Hippocampal formation (tissue), 2 donors: ENCODE measurements around the gene PLXNA4.

Experiments used
- DNase-seq, 2 donors: peaks; one replicate each; lab custom pipeline; 2025; lab: John Stamatoyannopoulos, UW

PLXNA4 gene

DNA sequence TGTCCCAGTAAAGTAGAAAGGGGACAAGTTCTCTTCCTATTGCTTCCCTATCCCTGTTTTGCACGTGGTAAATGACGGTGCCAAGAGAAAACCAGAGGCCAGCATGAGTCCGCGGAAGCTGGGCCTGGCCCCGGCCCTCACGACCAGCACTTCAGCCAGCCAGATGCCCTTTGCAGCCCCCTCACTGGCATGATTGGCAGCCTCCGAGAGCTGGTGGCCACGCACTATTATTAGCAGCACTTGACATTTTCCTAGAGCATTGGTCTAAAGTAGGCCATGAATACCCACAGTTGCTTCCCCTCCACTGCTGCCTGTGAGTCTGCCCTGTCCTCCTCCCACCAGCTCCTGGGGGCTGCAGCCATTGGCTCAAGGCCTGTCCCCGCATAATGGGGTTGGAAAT lies 369.1 kb downstream of the PLXNA4 start:
- no peak for DNase-seq

DNA sequence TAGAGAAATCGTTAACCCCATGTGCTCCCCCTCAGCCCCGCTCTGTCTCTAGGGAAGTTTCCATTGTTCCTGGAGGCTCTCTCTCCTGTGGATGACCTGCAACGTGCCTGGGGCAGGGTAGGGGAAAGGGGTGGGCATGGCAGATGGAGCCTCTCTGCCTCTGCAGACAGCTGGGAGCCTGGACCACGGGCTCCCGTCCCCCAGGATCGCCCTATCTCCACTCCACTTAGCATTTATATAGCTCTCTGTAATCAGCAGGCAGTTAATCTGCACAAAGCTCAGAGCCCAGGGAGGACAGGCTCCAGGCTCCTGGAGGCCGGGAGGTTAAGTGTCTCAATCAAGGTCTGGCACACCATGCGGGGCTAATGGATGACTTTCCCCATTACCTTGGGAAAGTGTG lies 369.7 kb downstream of the PLXNA4 start:
- no peak for DNase-seq

DNA sequence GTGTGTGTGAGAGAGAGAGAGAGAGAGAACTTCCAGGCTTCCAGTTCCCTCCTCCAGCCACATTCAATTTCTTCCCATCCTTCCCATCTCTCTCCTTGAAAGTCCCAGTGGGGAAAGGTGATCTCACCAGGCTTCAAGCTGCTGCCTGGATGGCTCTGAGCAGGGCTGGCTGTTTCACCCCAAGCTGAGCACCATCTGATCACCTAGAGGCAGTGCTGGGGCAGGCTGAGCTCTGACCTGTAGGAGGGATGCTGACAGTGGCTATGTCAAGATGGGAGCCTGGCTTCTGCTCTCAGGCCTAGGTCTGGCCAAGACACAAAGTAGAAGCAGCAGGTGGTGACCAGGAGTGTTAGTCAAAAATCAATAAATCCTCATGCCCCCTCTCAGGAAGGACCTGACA lies 370.8 kb downstream of the PLXNA4 start:
- no peak for DNase-seq

DNA sequence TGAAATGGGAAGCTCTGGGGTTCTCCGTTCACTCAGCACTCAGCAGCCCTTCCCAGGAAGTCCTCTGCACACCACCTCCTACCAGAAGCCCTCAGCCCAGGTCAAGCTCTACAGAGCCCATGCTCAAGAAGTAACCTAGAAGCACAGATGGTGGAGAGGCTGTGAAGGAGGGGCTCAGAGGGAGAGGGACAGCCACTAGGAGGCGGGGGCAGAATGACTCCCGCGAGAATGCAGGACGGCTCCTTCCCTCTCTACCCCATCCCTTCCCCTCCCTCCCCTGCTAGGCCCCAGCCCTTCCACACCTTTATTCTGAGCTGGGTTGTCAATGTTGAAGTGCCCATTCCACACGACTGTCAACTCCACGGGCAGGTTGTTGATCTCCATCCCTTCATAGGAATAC lies 373.2 kb downstream of the PLXNA4 start:
- DNase-seq, result no peak

DNA sequence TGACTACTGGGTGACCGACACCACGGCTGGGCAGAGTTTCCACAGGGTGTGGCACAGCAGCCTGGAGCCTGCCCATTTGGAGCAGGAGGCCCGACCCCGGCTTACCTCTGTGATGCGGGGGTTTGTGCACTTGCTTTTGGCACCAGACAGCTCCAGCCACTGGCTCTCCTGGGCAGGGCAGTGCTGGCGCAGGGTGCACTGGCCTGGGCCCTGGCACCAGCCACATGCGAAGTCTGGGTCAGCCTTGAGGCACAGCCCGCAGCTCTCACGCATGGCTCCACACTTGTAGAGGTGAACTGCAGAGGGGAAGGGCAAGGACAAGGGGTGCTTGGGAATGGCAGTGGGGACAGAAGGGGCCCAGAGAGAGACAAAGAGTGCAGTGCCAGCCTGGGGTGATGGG lies 373.7 kb downstream of the PLXNA4 start:
- no peak for DNase-seq

DNA sequence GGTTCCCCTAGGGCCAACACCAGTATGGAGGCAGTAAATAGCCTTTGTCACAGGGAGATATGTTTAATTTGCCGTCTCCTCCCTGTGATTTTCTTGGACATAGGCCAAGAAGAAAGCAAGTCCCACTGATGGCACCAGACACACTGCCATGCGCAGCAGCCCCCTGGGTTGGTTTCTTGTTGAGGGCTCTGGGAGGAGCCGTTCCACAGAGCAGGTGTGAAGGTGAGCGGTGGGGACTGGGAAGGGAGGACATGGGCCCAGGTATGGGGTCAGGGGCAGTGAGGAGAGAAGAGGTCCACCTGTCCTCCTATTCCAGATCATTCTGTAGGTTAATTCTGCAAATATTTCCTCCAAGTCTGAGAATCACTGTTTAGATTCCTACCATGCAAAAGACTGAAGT lies 376.1 kb downstream of the PLXNA4 start:
- no peak for DNase-seq

DNA sequence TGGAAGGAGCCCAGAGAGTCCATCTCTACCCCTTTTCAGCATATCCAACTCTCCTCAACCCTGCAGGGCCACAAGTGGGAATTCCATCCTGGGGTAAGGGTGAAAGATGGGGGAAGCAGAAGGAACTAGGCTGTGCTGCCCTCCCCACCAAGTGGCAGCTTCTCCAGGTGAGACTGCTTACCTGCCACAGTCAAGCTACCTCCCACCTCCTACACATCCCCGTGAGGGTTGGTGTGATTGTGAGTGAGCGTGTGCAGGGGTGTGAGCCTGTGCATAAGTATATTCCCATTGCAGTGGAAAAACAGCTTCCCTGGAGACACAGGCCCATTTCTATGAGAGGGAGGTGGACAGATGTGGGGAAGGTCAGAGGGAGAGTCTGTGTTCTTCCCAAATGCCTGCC lies 376.6 kb downstream of the PLXNA4 start:
- DNase-seq, result no peak

DNA sequence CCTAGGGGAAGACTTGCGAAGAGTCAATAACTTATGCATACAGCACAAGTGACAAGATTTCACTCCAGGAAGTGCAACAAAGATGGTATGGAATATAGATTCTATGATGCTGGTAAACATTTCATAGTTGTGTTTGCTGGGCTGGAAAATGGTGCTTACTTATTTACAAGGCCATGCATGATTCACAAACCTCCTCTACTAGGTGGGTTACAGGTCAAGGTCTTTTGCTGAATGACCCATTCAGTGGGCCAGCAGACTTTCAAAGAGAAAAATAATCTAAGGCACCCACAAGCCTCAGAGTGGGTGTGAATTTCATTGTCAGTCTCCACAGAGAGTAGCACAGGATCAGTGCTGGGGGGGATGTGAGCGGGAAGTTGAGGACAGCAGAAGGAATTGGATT lies 378.5 kb downstream of the PLXNA4 start:
- no peak for DNase-seq

DNA sequence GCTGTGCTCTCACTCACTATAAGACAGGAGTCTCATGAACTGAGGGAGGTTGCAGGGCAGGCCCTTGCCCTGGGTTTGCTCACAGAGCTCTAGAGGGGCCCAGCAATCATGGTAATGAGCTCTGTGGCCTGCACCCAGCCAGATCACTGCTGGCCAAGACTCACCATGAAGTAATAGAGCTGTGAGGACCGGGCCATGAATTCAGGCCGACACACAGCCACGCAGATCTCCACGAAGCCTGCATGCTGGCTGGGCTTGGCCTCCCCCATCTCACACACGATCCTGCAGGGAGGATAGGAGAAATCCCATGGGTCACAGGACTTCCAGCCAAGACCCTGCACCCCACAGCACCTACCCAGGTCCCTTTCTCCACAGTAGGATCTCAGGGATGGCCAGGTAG lies 382.4 kb downstream of the PLXNA4 start:
- DNase-seq, result no peak

DNA sequence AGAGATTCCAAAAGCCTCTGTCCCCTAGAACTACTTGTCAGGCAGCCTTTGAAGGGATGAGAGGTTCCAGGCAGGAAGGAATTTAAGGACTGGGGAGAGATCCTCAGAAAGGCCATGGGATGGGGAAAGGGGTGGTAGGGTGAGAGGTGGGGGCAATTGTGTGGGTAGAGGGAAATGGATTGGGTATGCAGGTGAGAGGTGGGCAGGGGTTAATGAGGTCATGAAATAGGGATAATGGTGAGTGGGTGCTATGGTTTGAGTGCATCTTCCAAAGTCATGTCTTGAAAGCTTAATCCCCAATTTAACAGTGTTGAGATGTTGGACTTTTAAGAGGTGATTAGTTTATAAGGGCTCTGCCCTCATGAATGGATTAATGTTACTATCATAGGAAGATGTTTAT lies 383.5 kb downstream of the PLXNA4 start:
- no peak for DNase-seq

DNA sequence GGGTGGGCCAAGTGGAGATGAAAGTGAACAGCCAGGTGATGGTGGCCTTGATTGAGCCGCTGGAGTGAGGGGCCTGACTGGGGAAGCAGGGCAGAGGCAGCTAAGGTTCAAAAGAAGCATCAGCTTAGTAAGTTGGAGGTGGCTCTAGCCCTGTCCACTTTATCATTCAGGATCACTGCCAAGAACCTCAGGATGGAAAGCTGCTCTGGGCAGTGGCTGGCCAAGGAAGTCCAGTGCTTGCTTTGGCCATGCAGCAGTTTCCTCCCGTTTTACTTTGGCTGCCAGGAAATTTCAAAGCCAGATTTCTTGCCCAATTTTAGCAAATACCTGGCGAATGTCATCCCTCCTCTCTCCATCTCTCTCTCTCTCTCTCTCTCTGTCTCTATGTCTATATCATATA lies 384.9 kb downstream of the PLXNA4 start:
- no peak for DNase-seq

DNA sequence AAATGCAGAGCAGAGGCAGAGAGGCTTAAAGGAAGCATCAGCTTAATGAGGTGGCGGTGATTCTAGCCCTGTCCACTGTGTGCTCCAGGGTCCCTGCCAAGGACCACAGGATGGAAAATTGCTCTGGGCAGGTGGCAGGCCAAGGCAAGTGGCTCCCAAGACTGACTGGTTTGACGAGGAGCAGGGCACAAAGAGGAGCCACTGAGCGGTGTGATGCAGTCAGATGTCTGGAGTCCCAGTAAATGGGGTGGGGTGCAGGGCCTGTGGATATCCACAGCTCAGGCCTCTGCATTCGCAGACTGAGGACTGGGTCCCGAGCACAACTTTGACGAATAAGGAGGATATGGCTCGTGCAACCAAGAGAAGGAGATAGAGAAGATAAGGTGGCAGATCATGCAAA lies 385.6 kb downstream of the PLXNA4 start:
- no peak for DNase-seq

DNA sequence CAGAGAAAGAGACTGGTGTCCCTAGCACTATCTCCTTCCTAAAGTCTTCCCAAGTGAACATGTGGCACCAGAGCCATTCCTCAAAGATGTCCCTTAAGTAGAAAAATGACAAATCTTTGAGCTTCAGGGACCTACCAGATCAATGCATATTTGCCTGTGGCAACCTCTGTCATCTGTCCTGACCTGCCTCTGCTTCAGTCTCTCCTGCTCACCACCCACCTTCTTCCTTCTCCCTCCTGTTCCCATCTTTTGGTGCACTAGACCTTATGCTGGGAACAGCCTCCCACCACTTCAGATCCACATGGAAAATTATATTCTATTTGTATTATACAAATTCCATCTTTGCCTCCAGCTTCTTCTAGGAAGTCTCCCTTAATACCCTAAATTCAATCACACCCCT lies 386.4 kb downstream of the PLXNA4 start:
- no peak for DNase-seq

DNA sequence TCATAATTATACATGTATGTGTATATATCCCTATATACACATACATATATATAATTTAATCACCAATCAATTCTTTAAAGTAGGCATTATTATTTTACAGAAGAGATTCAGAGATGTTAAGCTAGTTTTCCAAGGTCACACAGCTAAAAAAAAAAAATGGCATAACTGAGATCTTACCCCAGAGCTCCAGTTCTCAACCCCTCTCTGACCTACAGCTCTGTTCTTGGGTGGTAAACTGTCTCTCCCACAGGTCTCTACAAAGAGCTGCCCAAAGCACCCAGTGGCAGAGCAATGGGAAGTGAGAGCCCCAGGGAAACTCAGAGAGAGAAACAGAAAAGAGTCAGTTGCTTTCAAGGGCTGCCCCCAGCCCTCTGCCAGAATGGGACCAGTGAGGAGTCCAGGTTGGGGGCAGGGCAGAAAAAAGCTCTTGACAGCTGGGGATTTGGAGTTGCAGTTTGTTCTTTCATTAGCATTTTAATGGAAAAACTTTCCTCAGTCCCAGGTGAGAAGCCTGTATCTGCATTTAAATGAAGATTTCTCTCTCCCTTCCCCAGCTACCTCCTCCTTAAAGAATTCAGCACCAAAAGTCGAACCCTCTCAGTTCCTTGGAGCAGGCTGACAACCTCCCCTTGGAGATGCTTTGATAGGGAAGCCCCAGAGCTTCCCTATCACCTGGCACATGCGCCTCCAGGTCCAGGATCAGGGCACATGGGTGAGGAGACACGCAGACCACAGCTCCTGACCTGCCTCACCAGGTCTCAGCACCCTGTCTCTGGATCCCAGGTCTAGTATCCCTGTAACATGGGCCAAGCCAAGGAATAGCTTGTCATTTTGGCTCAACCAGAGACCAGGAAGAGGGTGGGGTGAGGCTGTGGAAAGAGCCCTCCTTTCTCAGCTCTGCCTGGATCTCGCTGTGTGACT lies 388.1 kb downstream of the PLXNA4 start:
- no peak for DNase-seq

DNA sequence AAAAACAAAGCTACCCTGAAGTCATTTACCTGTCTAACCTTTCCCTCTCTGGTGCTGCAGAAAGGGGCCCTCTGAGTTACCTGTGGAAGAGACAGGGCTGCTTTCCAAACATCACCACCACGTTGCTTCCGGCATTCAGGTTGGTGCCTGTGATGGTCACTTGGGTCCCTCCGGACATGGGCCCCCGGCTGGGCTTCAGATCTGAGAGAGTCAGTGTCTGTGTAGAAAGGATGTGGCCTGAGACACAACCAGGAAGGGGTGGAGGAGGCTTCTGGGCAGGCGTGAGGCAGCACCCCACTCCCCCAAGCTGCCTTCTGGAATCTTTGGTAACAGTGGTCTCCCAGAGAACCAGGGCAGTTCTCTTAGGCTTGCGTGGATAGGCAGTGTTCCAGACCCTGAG lies 388.9 kb downstream of the PLXNA4 start:
- DNase-seq, result no peak

DNA sequence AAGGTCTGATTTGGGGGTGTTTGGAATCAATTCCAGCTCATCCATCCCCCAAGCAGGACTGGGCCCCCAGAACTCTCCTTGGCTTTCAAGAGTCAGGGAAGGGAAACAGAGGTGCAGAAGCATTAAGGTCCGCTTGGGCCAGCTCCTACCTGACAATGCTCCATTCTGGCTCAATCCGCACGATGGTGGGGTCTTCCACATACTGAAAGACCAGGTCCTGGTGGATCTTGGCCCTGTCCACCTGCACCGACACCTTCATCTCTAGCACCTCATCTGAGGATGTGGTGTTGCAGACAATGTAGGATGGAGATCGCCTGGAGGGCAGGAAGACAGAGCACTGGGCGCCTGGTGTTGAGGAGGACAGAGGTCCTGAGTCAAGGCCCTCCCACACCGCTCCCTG lies 391.1 kb downstream of the PLXNA4 start:
- no peak for DNase-seq

DNA sequence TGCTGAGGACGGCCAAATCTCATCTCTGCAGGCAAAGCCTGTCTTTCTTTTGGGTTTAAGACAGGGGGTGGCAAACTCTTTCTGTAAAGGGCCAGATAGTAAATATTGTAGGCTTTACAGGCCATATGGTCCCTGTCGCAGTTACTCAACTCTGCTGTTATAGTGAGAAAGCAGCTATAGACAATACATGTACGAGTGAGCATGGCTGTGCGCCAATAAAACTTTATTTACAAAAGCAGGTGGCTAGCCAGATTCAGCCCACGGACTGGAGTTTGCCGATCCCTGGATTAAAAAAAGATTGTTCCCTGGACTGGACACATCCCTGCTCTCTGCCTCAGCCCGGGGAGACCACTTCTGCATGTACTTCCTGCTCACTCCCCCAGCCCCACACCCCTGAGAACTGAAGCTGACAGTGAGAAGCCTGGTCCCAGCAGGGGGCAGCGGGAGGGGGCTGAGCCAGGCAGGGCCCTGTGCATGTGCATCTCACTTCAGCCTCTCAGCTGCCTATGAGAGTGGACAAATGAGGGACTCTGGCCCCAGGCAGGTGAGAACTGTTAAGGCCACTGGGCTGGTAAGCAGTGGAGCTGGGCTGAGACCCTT lies 392.4 kb downstream of the PLXNA4 start:
- no peak for DNase-seq

DNA sequence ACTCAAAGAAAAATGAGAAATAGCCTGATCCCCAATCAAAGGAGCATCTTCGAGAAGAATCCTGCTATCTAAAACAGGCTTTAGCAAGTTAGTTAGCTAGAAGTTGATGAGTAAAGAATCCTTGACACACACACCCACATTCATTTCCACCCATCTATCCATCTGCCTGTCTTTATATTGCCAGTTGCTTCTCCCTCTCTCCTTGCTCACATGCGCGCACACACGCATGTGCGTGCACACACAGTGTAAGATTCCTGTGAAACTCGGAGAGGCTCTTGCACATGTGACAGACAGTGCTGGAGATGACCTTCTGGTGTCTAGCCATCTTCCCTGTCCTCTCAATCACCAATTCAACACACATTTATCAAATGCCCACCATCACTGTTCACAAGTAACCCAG lies 393.3 kb downstream of the PLXNA4 start:
- no peak for DNase-seq

DNA sequence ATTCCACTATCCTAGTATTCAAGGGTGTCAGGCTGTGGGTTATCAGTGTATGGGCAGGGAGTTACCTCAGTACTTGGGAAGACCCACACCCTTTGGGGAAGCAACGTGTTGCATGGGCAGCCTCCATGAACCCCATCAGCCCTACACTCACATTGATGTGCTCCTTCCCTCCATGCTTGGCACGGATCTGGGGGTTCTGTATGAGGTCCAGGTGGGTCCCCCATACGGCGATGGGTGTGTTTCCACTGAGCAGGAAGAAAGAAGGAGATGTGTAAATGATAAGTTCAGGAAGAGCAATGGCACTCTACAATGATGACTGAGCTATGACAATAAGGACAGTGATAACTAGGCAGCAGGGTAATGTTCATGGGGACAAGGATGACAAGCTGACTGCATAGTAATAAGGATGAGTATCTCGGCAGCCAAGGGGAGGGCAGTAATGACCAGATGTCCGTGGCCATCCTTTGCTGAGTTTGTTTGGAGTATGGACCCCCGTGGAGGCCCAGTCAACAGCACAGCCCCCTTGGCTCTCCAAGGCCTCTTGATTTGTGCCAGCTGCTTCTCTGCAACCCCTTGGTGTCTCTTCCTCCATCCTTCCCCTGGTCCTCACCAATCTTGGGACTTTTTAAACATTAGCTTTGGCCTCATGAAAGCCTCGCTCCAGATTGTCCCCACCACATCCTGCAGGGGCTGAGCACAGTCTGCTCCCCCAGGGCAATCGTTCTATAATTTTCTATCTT lies 394.2 kb downstream of the PLXNA4 start:
- DNase-seq, result no peak

DNA sequence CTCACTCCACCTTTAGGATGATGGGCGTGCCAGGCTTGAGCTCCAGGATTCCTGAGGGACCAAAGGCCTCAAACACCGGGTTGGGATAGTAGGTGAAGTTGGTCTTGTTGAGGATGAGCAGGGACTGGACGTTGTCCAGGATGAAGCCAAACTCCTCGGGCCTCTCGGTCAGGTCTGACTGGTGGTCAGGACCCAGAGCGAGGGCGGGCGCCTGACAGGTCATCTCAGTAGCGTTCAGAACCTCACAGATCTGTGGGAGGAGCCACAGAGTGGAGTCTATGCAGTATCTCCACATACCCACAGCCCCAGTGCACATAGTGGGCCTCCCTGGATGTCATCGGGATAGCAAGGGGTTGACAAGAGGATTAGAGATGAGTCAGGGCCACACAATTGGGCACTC lies 394.9 kb downstream of the PLXNA4 start:
- no peak for DNase-seq

DNA sequence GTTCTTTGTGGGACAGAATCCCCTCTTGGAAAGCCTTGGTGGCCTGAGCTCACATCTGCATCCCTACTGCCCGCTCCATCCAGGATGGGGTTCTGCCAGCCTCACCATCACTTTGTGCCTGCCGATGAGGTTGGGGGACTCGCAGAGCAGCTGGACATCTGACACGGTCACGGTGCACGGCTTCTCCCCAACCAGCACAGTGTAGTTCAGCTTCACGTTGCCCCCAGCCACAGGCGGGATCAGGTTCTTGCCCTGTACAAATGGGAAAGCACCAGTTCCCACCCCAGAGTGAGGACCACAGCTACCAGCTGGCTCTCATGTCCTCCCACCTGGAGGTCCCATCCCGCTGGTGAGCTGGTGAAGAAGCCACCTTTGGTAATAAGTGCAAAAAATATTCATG lies 395.8 kb downstream of the PLXNA4 start:
- no peak for DNase-seq

DNA sequence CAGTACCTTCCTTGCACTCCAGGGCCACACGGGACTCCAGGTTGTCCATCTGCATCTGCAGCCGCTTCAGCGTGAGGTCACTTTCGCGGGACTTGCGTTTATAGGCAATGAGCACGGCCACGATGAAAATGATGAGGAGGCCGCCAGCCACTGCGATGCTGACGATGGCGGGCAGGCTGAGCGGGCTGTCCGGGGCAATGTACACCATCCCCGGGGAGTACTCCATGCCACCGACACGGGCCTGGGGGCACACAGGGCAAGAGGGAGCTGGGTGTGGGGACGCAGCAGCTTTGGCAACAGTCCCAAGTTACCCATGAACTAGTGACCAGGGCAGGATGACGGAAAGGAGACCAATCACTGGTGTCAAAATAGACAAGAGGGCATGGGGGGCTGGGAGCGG lies 396.6 kb downstream of the PLXNA4 start:
- no peak for DNase-seq

DNA sequence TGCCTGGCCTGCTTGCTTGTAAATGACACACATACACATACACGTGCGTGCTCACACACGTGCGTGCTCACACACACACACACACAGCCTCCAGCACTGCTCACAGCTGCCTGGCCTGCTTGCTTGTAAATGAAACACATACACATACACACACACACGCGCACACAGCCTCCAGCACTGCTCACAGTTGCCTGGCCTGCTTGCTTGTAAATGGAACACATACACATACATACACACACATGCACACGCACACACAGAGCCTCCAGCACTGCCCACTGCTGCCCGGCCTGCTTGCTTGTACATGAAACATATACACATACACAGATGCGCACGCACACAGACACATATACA lies 397.2 kb downstream of the PLXNA4 start:
- DNase-seq, result no peak
